SH-SY5Y (cell line): ENCODE results near the gene PRELID3B.

Source experiments
- GATA2 ChIP-seq: IDR thresholded peaks from 2 replicates; pipeline ENCODE4 v1.6.1; 2011; ENCODE audit warnings: mild to moderate bottlenecking, low read depth, low read length
- GATA3 ChIP-seq: IDR thresholded peaks from 2 replicates; pipeline ENCODE4 v1.6.1; 2011; ENCODE audit warnings: low read depth, mild to moderate bottlenecking, low read length, moderate library complexity

- TF ChIP-seq GATA2 (no peak), GATA3 (no peak)
Measured at GRCh38 chr20:59001449-59002171, 41.0 kb downstream of the PRELID3B start.
